ENCODE measurements around the gene TOLLIP.
"Not testable (repeated sequence)": the region's sequence is repeated elsewhere in the genome, so short reads cannot be mapped to it uniquely, and the experiment has no call there.

Gene TOLLIP

DNA sequence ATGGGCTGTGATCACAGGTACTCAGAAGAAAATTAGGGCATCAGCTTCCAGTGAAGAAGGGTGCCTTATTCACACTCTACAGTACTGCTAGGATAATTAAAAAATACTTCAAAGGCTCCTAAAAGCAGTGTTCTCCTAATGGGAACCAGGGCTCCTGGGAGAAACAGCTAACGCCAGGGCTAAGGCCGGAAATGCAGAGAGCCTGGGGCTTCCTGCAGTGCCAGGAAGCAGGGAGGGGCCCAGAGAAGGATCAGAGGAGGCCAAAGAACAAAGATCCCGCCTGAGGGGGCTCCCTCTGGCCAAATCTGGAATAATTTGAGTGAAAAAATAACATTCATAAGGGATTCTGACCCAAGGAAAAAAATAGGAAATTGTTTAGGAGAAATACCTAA is 27.5 kb downstream of the TOLLIP start:
- no peak for DNase-seq (ENCODE audit: low spot score)

DNA sequence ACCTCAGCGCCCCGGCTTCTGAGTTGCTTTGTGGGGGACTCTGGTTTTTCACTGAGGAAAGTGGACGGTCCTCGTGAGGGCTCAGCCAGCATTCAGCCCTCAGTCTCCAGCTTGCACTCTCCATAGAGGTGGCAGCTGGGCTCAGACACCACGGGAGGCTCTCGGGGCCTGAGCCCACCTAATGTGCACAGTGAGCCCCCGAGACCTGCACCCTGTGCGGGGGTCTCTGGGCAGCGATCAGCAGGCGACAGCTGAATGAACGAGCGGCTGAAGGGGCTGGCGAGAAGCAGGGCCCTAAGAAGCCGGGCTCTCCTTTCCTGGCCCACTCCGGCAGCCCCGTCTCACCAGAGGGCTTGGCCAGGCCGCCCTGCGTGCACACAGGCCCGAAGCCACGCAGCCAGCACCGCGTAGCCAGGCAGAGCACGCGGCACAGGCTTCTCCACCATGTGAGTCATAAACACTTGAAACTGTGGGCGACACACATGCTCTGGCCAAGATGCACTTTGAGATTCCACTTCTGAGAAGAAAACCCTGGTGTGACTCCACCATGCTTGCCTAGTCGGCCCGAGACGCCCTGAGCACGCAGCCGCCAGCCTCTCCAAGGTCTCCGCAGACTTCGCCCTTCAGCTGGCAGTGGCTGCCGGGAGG is 28.0 kb downstream of the TOLLIP start:
- DNase-seq (ENCODE audit: low spot score): no peak

DNA sequence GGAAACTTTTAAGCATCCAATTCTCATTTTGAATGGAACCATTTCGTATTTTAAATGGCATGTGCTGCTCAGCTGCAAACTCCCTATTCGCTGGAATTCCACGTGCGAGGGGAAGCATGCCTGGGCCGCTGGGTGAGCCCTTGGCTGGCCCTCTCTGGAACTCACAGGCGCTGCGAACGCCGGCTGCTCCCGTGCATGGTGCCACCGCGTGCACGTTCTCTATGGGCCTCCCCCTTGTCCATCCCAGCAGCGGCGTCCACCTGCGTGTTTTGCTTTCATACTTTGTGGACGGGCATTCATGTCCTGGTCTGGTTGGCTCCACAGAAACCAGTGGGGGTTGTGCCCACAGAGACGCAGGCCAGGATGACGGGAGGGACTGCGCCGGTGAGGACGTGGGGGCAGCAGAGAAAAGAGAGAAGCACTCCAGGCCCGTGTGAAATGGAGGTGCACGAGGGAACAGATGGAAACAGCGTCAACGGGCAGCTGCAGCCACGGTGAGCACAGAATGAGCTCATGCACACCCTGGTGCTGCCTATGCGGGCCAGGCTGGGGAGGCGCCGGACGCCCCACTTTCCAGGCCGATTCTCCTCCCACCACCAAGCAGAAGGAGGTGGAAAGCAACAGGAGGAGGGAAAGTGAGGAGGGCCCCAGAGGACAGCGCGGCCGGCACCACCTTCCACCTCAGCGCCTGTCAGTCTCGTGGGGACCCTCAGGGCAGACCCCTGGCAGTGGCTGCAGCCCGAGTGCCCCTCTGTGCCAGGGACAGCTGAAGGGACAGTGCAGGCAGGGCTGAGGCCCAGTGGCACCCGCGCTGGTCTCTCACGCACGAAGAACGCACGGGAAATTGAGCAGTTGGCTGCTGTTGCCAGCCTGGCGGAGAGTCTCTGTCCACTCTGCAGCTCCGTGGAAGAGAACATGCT is 29.1 kb downstream of the TOLLIP start:
- DNase-seq (ENCODE audit: low spot score): no peak

DNA sequence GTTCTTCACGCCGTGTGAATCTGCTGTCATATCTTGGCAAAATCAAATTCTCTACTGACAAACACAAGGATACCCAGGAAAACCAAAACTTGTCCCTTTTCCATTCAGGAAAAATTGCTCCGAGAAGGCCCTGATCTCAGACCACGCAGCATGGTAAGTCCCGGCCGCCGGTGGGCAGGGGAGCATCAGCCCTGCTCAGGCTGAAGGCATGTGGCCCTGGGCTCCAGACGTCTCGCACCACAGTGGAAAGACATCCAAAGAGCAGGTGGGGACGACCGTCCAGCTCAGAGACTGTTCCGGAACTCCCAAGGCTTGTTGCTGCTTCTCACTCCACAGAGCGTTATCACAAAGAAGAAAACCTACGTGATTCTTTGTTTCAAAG is 29.8 kb downstream of the TOLLIP start:
- DNase-seq (ENCODE audit: low spot score): no peak

DNA sequence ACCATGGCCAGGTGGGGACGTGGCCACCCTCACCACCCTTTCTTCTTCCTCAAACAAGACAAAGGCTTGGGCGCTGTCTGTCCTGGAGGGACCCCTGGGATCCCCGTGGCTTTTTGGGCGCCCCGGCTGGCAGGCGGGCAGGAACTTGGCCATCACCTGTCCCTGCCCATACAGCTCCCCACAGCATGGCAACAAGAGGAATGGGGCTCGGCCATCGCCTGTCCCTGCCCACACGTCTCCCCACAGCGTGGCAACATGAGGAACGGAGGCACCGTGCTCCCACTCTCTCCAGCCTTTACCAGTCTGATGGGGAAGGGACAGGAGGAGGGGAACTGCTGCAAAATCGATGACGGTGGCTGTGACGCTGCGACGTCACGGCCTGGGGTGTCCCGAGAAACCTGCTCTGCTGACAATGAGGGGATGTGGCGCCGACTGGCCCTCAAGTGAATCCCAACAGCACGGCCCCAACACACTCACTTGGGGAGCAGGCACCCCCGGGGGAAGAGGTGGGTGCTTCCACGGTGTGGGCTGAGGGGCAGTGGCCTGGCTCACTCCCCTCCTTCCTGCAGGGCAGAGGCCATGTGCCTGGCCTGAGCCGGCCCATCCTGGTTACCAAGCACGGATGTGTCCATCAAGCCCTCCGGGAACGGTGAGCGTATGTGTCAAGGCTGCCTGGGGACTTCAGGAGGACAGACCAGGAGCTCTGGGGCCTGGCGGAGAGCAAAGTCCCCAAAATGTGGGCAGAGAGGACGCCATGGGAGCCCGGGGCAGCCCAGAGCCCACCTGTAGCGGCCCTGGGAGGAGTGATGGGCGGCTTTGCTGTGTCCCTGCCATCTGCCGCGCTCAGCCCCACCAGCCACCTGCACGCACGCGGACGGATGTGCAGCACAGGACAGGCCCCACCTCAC is 30.4 kb downstream of the TOLLIP start:
- DNase-seq (ENCODE audit: low spot score): no peak

DNA sequence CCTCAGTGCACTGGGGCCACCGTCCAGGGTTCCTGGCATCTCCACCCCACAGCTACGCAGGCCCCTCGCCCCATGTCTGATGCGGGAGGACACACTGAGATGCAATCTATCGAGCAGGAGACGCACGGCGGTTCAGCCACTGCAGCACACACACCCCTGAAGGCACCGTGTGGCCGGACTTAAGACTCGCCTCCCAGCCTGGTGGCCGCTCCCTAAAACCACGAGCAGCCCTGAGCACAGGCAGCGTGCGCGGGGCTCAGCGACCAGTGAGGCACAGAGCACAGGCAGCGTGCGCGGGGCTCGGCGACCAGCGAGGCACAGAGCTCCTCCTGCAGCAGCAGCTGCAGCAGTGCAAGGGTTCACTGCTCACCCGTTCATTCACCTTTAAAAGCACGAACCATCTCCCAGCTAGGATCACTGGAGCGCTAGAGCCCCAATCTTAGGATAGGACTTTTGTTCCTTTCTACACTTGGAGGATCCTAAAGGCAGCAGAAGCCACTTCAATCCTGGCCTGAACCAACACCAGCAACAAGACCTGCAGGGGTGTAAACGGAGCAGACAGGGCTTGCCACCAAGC is 31.4 kb downstream of the TOLLIP start:
- no peak for DNase-seq (ENCODE audit: low spot score)

DNA sequence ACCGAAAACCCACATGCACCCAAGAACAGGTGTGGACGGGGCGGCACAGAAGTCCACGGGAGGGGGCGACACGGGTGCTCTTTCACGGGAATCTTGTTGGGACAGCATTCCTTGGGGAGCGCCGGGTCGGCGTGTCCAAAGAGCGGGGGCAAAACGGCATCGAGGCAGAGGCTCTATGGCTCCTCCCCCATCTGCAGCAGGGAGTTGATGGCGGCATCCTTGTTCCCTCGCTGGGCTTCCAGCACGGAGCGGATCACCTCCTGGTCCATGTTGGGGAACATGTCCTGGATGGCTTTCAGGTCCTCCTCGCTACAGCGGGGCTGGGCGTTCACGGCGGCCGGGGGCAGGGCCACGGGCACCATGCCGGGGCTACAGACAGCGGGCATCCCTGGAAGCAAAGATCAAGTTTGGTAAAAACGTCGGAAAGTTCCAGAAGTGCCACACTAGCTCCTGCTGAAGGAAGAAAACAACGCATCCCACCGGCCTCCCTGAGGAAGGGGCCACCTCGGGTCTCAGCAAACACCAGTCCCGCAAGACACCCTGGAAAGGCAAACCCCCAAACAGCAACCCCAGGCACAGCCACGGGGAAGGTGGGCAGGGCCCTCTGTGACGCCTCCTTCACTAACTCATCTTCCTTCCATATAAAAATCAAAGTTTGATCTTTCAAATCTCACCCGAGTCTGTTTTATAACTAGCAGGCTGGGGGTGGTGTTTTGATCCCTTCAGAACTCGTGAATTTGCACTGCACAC is 32.4 kb downstream of the TOLLIP start:
- DNase-seq (ENCODE audit: low spot score): no peak

DNA sequence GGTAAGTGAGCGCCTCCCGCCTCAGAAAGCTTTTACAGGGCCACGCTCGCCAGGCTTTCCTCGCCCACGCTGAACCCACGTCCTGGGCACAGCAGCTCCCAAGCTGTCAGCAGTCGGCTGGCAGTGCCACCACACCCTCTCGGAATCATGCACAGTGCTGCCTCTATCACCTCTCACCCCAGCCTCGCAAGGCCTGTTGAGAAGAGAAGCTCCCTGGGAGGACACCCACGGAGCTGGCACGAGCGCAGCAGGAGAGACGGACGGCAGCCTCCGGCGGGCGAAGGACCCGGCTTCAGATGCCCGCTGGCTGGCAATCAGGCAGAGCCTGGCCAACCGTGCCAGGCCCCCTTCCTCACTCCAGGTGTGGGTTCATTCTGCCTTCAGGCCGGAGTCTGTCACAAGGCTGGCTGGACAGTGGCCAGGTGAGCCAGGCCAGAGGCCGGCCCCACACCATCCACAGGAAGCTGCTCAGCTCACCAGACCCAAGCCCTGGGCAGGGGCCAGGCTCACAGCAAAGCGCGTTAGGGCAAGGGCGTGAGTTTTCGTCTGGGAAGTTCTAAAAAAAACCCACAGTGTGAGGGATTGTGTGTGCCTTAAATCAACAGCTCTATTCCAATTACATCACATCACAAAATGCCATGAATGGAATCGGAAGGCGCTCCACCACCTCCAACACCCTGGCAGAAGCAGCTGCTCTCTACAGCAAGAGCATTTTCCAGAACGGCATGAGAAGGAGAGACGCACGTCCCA is 33.2 kb downstream of the TOLLIP start:
- DNase-seq (ENCODE audit: low spot score): no peak

DNA sequence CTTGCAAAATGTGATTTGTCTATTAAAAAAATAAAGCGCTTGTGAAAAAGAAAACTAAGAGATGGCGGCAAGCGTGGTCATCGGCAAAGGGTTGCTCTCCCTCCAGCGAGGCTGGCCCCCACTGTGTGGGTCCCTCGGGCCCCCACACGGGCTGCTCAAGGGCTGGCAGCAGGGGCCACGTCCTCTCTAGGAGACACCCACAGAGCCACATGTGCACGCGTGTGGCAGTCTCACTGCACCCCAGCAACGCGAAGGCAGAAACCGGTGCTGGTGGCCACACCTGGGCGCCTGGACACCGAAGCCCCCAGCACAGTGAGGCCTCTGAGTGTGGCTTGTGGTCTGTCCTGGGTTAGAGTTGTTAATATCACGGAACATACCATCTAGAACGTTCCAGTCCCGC is 34.4 kb downstream of the TOLLIP start:
- no peak for DNase-seq (ENCODE audit: low spot score)

DNA sequence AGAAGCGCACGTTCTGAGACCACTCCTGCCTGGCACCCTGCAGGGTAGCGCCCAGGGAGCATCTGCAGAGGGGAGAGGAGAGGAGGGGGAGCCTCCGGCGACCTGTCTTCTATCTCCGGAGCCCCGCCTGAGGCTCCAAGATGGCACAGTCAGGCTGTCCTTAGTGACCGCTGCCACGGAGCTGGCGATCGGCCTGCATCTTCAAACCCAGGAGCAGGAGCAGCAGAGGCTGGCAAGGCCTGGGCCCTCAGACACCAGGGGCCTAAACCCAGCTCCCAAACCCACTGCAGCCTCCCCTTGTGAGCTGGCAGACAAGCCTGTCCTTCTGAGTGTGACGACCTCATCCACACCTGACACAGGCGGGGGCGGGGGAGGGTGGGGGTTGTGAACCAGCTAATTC is 34.9 kb downstream of the TOLLIP start:
- no peak for DNase-seq (ENCODE audit: low spot score)

DNA sequence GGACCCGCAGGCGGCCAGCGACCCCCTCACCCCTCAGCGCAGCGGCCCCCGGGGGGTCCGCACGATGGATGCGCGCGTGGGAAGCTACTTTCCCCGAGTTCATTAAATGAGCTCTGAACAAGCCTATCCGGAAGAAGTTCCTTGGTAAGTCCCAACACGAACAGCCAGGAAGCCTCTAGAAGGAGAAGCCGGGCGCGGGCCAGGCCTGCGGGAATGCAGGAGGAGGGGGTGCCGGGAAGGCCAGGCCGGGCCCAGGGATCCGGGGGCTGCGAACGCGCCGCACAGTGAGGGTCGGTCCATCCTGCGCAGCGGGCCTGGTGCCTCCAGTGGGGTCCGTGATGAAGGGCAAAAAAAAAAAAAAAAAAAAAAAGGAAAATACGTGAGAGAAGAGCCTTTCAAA is 36.9 kb downstream of the TOLLIP start:
- no peak for DNase-seq (ENCODE audit: low spot score)

DNA sequence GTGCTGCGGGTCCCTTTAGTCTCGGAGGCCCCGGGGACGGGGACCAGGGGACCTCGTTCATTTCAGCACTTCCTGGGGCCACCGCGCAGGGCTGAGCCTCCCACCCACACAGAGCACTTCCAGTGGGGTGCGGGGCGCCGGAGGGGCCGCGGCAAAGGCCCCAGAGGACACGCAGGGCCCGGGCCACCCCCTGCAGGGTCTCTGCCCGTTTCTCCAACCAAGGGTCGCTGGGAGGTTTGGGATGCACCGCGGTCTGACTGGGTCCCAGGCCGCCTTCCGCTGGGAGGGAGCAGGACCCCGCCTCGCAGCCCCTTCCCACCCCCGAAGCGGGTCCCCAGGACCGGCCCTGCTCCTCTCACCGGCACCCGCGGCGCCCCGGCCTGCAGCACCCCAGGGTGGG is 37.5 kb downstream of the TOLLIP start:
- no peak for DNase-seq (ENCODE audit: low spot score)

DNA sequence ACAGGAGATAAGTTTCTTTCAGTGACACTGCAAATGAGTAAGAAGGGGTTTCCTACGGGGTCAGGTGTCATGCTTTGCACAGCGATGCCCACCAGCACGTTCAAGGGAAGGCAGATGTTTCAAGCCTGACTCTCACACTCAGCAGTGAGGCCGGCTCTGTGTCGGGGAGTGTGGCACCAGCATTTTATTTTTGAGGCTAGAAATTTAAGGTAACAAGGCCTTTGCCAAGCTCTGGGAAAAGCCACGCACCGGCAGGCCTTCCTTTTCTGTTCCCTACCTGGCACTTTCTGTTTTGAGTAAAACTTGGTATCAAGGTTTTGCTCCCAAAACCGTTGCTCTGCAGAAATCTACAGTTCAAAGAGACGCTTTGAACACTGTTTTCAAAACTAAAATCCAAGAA is 38.0 kb downstream of the TOLLIP start:
- DNase-seq (ENCODE audit: low spot score): no peak

DNA sequence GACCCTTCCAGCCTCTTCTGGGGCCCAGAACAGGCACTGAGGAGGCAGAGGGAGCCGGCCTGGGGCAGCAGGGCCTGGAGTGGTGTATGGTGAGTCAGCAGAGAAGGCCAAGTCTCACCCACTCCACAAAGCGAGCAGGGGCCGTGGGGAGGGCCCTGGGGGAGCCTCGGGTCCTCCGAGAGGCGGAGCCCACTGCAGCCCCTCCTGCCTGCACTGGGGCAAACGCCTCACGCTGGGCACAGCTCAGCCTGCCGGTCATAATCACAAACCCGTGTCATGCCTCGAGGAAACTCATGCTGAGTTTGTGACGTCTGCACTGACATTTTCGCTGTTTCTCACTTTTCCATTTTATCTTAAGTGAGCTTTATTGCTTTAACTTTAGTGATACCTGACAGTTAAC is 38.4 kb downstream of the TOLLIP start:
- no peak for DNase-seq (ENCODE audit: low spot score)

DNA sequence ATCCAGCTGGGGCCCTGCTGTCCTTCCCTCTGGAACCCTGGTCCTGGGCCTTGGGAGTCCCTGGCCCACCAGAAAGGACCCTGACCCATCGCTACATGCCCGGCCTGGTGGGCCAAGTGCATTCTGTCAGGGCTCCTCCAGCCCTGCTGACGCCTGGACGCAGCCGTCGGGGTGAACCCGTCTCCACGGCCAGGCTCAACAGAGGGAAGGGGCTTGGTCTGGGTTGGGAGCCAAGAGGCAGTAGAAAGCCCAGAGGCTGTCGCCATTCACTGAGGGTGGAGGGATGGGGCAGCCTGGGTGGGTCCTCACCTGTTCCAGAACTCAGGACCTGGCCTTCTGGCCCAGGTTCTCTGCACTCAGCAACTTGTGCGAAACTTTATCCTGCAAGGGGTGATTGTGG is 39.0 kb downstream of the TOLLIP start:
- DNase-seq (ENCODE audit: low spot score): no peak

DNA sequence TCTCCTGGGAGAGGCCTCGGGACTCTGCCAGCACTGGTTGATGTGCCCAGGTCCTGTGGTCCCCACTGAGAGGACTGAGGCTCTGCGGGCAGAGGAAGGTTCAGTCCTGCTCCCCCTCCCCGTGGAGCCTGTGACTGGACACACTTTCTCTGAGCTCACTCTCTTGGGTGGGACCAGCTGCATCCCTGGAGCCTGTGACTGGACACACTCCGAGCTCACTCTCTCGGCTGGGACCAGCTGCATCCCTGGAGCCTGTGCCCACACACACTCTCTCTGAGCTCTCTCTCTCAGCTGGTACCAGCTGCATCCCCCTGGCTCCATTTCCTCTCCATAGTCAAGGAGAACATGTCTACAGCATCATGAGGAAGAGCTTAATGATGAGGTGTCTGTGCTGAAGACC is 39.5 kb downstream of the TOLLIP start:
- no peak for DNase-seq (ENCODE audit: low spot score)

DNA sequence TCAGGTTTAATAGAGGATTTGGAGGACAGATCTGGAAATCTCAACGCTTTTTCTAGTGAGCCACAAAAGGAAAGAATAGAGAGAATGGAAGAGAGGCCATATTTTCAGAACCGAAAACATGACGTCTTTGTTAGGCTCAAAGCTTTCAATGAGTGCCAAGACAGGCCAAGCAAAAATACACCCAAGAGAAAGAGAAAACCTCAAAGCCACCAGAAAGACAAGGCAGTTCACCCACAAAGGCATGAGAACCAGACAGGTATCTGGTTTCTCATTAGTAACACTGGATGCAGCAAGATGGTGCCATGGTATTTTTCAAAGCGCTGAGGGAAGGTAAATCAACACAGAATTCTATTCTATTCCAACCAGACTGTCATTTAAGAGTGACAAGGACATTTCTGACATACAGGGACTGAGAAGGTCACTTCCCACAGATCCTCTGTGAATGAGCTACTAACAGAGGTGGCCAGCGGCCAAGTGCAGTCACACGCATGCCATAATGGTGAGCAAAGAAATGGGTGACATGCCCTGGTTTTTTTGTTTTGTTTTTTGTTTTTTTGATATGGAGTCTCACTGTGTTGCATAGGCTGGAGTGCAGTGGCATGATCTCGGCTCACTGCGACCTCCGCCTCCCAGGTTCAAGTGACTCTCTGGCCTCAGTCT is 41.9 kb downstream of the TOLLIP start:
- no peak for DNase-seq (ENCODE audit: low spot score)

DNA sequence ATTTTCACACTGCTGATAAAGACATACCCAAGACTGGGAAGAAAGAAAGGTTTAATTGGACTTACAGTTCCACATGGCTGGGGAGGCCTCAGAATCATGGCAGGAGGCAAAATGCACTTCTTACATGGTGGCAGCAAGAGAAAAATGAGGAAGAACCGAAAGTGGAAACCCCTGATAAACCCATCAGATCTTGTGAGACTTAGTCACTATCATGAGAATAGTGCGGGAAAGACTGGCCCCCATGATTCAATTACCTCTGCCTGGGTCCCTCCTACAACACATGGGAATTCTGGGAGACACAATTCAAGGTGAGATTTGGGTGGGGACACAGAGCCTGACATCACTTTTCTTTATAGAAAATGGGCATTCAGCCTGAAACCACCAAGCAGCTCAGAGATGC is 42.5 kb downstream of the TOLLIP start:
- not testable (repeated sequence) for DNase-seq (ENCODE audit: low spot score)

DNA sequence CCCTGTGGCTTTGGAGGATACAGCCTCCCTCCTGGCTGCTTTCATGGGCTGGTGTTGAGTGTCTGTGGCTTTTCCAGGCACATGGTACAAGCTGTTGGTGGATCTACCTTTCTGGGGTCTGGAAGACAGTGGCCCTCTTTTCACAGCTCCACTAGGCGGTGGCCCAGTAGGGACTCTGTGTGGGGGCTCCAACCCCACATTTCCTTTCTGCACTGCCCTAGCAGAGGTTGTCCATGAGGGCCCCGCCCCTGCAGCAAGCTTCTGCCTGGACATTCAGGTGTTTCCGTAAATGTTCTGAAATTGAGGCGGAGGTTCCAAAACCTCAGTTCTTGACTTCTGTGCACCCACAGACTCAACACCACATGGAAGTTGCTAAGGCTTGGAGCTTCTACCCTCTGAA is 44.0 kb downstream of the TOLLIP start:
- not testable (repeated sequence) for DNase-seq (ENCODE audit: low spot score)

DNA sequence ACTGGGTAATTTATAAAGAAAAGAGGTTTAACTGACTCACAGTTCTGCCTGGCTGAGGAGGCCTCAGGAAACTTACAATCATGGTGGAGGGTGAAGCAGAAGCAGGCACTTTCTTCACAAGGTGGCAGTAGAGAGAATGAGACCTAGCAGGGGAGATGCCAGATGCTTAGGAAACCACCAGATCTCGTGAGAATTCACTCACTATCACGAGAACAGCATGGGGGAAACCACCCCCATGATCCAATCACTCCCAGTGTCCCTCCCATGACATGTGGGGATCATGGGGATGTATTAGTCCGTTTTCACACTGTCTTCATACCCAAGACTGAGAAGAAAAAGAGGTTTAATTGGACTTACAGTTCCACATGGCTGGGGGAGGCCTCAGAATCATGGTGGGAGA is 45.0 kb downstream of the TOLLIP start:
- DNase-seq (ENCODE audit: low spot score): not testable (repeated sequence)
